ENCODE data around the gene SLAMF8.

Gene SLAMF8

GRCh38 chr1:159870704-159871103, 44.0 kb downstream of the SLAMF8 start:
- no peak for DNase-seq (ENCODE audit: low read depth, low spot score)
- H3K27ac ChIP-seq (ENCODE audit: low read length) = no peak overlapping the region
- H3K4me3 ChIP-seq (ENCODE audit: low read length) = no peak overlapping the region
- H3K27me3 ChIP-seq (ENCODE audit: control insufficient read depth, insufficient read depth, low read length) = no peaks in the 10 kb centered on the region
- H3K36me3 ChIP-seq (ENCODE audit: control insufficient read depth, insufficient read depth, low read length) = no peaks in the 10 kb centered on the region
- no peaks in the 10 kb centered on the region for H3K9me3 ChIP-seq (ENCODE audit: control insufficient read depth, insufficient read depth, low read length)
- 0 out of 2 replicates have a peak, but pooled peaks cover 3% of the 10 kb centered on the region for H3K4me1 ChIP-seq (ENCODE audit: control insufficient read depth, insufficient read depth, low read length)
- WGBS (ENCODE audit: insufficient coverage, insufficient read length) = no CpG with 5 or more reads among the region's 5 CpGs

GRCh38 chr1:159872891-159873290, 46.2 kb downstream of the SLAMF8 start:
- Histone ChIP-seq H3K27me3 (ENCODE audit: control insufficient read depth, insufficient read depth, low read length) (no peaks in the 10 kb centered on the region), H3K9me3 (ENCODE audit: control insufficient read depth, insufficient read depth, low read length) (no peaks in the 10 kb centered on the region), H3K36me3 (ENCODE audit: control insufficient read depth, insufficient read depth, low read length) (no peaks in the 10 kb centered on the region), H3K27ac (ENCODE audit: low read length) (no peak overlapping the region), H3K4me1 (ENCODE audit: control insufficient read depth, insufficient read depth, low read length) (0 out of 2 replicates have a peak, but pooled peaks cover 2% of the 10 kb centered on the region), H3K4me3 (ENCODE audit: low read length) (no peak overlapping the region)
- no CpG with 5 or more reads among the region's 15 CpGs for WGBS (ENCODE audit: insufficient coverage, insufficient read length)
- DNase-seq (ENCODE audit: low read depth, low spot score) = no peak

- H3K36me3 ChIP-seq (ENCODE audit: control insufficient read depth, insufficient read depth, low read length) = no peaks in the 10 kb centered on the region
- no CpG with 5 or more reads among the region's 4 CpGs for WGBS (ENCODE audit: insufficient coverage, insufficient read length)
- H3K9me3 ChIP-seq (ENCODE audit: control insufficient read depth, insufficient read depth, low read length) = no peaks in the 10 kb centered on the region
- no peak for DNase-seq (ENCODE audit: low read depth, low spot score)
- no peak overlapping the region for H3K4me3 ChIP-seq (ENCODE audit: low read length)
- H3K4me1 ChIP-seq (ENCODE audit: control insufficient read depth, insufficient read depth, low read length) = 0 out of 2 replicates have a peak, but pooled peaks cover 2% of the 10 kb centered on the region
- no peak overlapping the region for H3K27ac ChIP-seq (ENCODE audit: low read length)
- no peaks in the 10 kb centered on the region for H3K27me3 ChIP-seq (ENCODE audit: control insufficient read depth, insufficient read depth, low read length)
Measured at GRCh38 chr1:159873530-159874143, 47.0 kb downstream of the SLAMF8 start.

GRCh38 chr1:159877695-159878444, 51.2 kb downstream of the SLAMF8 start:
- Histone ChIP-seq H3K27me3 (ENCODE audit: control insufficient read depth, insufficient read depth, low read length) (no peaks in the 10 kb centered on the region), H3K4me3 (ENCODE audit: low read length) (no peak overlapping the region), H3K27ac (ENCODE audit: low read length) (no peak overlapping the region), H3K4me1 (ENCODE audit: control insufficient read depth, insufficient read depth, low read length) (no peaks in the 10 kb centered on the region), H3K36me3 (ENCODE audit: control insufficient read depth, insufficient read depth, low read length) (no peaks in the 10 kb centered on the region), H3K9me3 (ENCODE audit: control insufficient read depth, insufficient read depth, low read length) (no peaks in the 10 kb centered on the region)
- WGBS (ENCODE audit: insufficient coverage, insufficient read length) = no CpG with 5 or more reads among the region's 6 CpGs
- no peak for DNase-seq (ENCODE audit: low read depth, low spot score)

- DNase-seq (ENCODE audit: low read depth, low spot score) = no peak
- no peaks in the 10 kb centered on the region for H3K27me3 ChIP-seq (ENCODE audit: control insufficient read depth, insufficient read depth, low read length)
- WGBS (ENCODE audit: insufficient coverage, insufficient read length) = no CpG with 5 or more reads among the region's 3 CpGs
- no peaks in the 10 kb centered on the region for H3K36me3 ChIP-seq (ENCODE audit: control insufficient read depth, insufficient read depth, low read length)
- H3K9me3 ChIP-seq (ENCODE audit: control insufficient read depth, insufficient read depth, low read length) = no peaks in the 10 kb centered on the region
- H3K4me3 ChIP-seq (ENCODE audit: low read length) = no peak overlapping the region
- H3K27ac ChIP-seq (ENCODE audit: low read length) = no peak overlapping the region
- no peaks in the 10 kb centered on the region for H3K4me1 ChIP-seq (ENCODE audit: control insufficient read depth, insufficient read depth, low read length)
Measured at GRCh38 chr1:159879136-159879535, 52.5 kb downstream of the SLAMF8 start.

GRCh38 chr1:159879977-159880376, 53.3 kb downstream of the SLAMF8 start:
- DNase-seq (ENCODE audit: low read depth, low spot score) = no peak
- Histone ChIP-seq H3K4me1 (ENCODE audit: control insufficient read depth, insufficient read depth, low read length) (no peaks in the 10 kb centered on the region), H3K27ac (ENCODE audit: low read length) (no peak overlapping the region), H3K4me3 (ENCODE audit: low read length) (no peak overlapping the region), H3K9me3 (ENCODE audit: control insufficient read depth, insufficient read depth, low read length) (no peaks in the 10 kb centered on the region), H3K36me3 (ENCODE audit: control insufficient read depth, insufficient read depth, low read length) (no peaks in the 10 kb centered on the region), H3K27me3 (ENCODE audit: control insufficient read depth, insufficient read depth, low read length) (no peaks in the 10 kb centered on the region)
- WGBS (ENCODE audit: insufficient coverage, insufficient read length) = no CpG with 5 or more reads among the region's 4 CpGs

- Histone ChIP-seq H3K27me3 (ENCODE audit: control insufficient read depth, insufficient read depth, low read length) (no peaks in the 10 kb centered on the region), H3K4me1 (ENCODE audit: control insufficient read depth, insufficient read depth, low read length) (no peaks in the 10 kb centered on the region), H3K27ac (ENCODE audit: low read length) (no peak overlapping the region), H3K9me3 (ENCODE audit: control insufficient read depth, insufficient read depth, low read length) (no peaks in the 10 kb centered on the region), H3K4me3 (ENCODE audit: low read length) (no peak overlapping the region), H3K36me3 (ENCODE audit: control insufficient read depth, insufficient read depth, low read length) (no peaks in the 10 kb centered on the region)
- no CpG with 5 or more reads among the region's 3 CpGs for WGBS (ENCODE audit: insufficient coverage, insufficient read length)
- no peak for DNase-seq (ENCODE audit: low read depth, low spot score)
Measured at GRCh38 chr1:159880430-159880829, 53.8 kb downstream of the SLAMF8 start.

GRCh38 chr1:159881622-159882526, 55.2 kb downstream of the SLAMF8 start:
- no peaks in the 10 kb centered on the region for H3K9me3 ChIP-seq (ENCODE audit: control insufficient read depth, insufficient read depth, low read length)
- no peaks in the 10 kb centered on the region for H3K27me3 ChIP-seq (ENCODE audit: control insufficient read depth, insufficient read depth, low read length)
- H3K27ac ChIP-seq (ENCODE audit: low read length) = no peak overlapping the region
- no peaks in the 10 kb centered on the region for H3K4me1 ChIP-seq (ENCODE audit: control insufficient read depth, insufficient read depth, low read length)
- H3K36me3 ChIP-seq (ENCODE audit: control insufficient read depth, insufficient read depth, low read length) = no peaks in the 10 kb centered on the region
- no peak for DNase-seq (ENCODE audit: low read depth, low spot score)
- no CpG with 5 or more reads among the region's 6 CpGs for WGBS (ENCODE audit: insufficient coverage, insufficient read length)
- H3K4me3 ChIP-seq (ENCODE audit: low read length) = no peak overlapping the region

- Histone ChIP-seq H3K9me3 (ENCODE audit: control insufficient read depth, insufficient read depth, low read length) (no peaks in the 10 kb centered on the region), H3K4me3 (ENCODE audit: low read length) (no peak overlapping the region), H3K4me1 (ENCODE audit: control insufficient read depth, insufficient read depth, low read length) (no peaks in the 10 kb centered on the region), H3K36me3 (ENCODE audit: control insufficient read depth, insufficient read depth, low read length) (no peaks in the 10 kb centered on the region), H3K27me3 (ENCODE audit: control insufficient read depth, insufficient read depth, low read length) (no peaks in the 10 kb centered on the region), H3K27ac (ENCODE audit: low read length) (no peak overlapping the region)
- no peak for DNase-seq (ENCODE audit: low read depth, low spot score)
- WGBS (ENCODE audit: insufficient coverage, insufficient read length) = no CpG with 5 or more reads among the region's 2 CpGs
Measured at GRCh38 chr1:159882527-159882862, 55.8 kb downstream of the SLAMF8 start.

GRCh38 chr1:159883134-159883533, 56.5 kb downstream of the SLAMF8 start:
- Histone ChIP-seq H3K27me3 (ENCODE audit: control insufficient read depth, insufficient read depth, low read length) (no peaks in the 10 kb centered on the region), H3K27ac (ENCODE audit: low read length) (no peak overlapping the region), H3K4me1 (ENCODE audit: control insufficient read depth, insufficient read depth, low read length) (no peaks in the 10 kb centered on the region), H3K36me3 (ENCODE audit: control insufficient read depth, insufficient read depth, low read length) (no peaks in the 10 kb centered on the region), H3K4me3 (ENCODE audit: low read length) (no peak overlapping the region), H3K9me3 (ENCODE audit: control insufficient read depth, insufficient read depth, low read length) (no peaks in the 10 kb centered on the region)
- no CpG with 5 or more reads among the region's 4 CpGs for WGBS (ENCODE audit: insufficient coverage, insufficient read length)
- DNase-seq (ENCODE audit: low read depth, low spot score) = no peak

All from iPS DF 6.9 (cell line).